ENCODE results near the gene HTR1E. TPM values are rescaled to one million over a fixed set of nuclear protein-coding genes. Genes with fewer than 3 reads are reported as not detected.

Gene HTR1E
- total and polyA plus RNA-seq, 2 of the 8 experiments (the other 6 are each of a cell fraction or from before 2014, with no cell fraction given) = 0.09 TPM; not detected in 1

GRCh38 chr6:87049779-87050178, 112.5 kb downstream of the HTR1E start:
- no peak overlapping the region for H2BK12ac ChIP-seq (ENCODE audit: low read depth, low read length)
- H3K4me3 ChIP-seq (ENCODE audit: extremely low read depth in 1 of 4, insufficient read depth in 2 of 4, low read depth in 3 of 4, low read length in 4 of 4) = no peak overlapping the region
- no peak for FAIRE-seq
- no peak overlapping the region for H2BK120ac ChIP-seq (replicated peaks; ENCODE audit: low read depth, low read length)
- H2AK5ac ChIP-seq (ENCODE audit: low read depth, low read length) = no peak overlapping the region
- H4K91ac ChIP-seq (replicated peaks; ENCODE audit: insufficient read length, low read length) = no peak overlapping the region
- no peak overlapping the region for H4K8ac ChIP-seq (ENCODE audit: extremely low read depth, insufficient read depth, low read length)
- POLR2A ChIA-PET (ENCODE audit: partially characterized antibody) = no interaction called here
- no peak overlapping the region for H2BK15ac ChIP-seq (ENCODE audit: low read length)
- H3K18ac ChIP-seq (ENCODE audit: extremely low read depth, low read length) = no peak overlapping the region
- no peak overlapping the region for H3K9ac ChIP-seq (replicated peaks in 1 of 4; ENCODE audit: extremely low read depth in 1 of 4, low read depth in 3 of 4, low read length in 3 of 4)
- H2BK5ac ChIP-seq (ENCODE audit: low read depth, low read length) = no peak overlapping the region
- no peaks in the 10 kb centered on the region for H3K36me3 ChIP-seq (ENCODE audit: control insufficient read depth in 2 of 4, insufficient read depth in 4 of 4, low read length in 3 of 4)
- no peak overlapping the region for H3K23ac ChIP-seq (ENCODE audit: insufficient read length)
- H4K20me1 ChIP-seq (replicated peaks in 1 of 2; ENCODE audit: control insufficient read depth in 1 of 2, insufficient read depth in 2 of 2, low read length in 2 of 2) = no peaks in the 10 kb centered on the region
- H3K23me2 ChIP-seq (ENCODE audit: low read depth, low read length) = no peaks in the 10 kb centered on the region
- H3K27ac ChIP-seq (ENCODE audit: low read depth, low read length) = no peak overlapping the region
- no peak overlapping the region for H4K5ac ChIP-seq (ENCODE audit: insufficient read length, low read depth, low read length)
- no peak overlapping the region for H3K14ac ChIP-seq (ENCODE audit: insufficient read length)
- H2BK20ac ChIP-seq (ENCODE audit: low read length) = no peak overlapping the region
- H3K56ac ChIP-seq (replicated peaks; ENCODE audit: insufficient read length, low read depth, low read length) = no peak overlapping the region
- no peaks in the 10 kb centered on the region for H3K27me3 ChIP-seq (replicated peaks in 1 of 4; ENCODE audit: control insufficient read depth in 3 of 4, extremely low read depth in 1 of 4, insufficient read depth in 3 of 4, low read length in 3 of 4)
- no peaks in the 10 kb centered on the region for H3K79me2 ChIP-seq (ENCODE audit: control insufficient read depth in 1 of 2, insufficient read depth in 2 of 2, low read length in 2 of 2)
- CTCF ChIA-PET (ENCODE audit: partially characterized antibody) = no interaction called here
- DNase-seq (ENCODE audit: low read depth in 1 of 2, low spot score in 2 of 2) = no peak
- H2AFZ ChIP-seq (ENCODE audit: low read length) = no peak overlapping the region
- no peaks in the 10 kb centered on the region for H3K79me1 ChIP-seq (ENCODE audit: low read depth, low read length)
- H3K4me2 ChIP-seq (ENCODE audit: insufficient read depth in 1 of 2, low read depth in 2 of 2, low read length in 2 of 2) = no peak overlapping the region
- WGBS, 2 experiments (ENCODE audit: extremely low coverage in 1 of 2, insufficient coverage in 1 of 2, insufficient read length in 1 of 2, insufficient replicate concordance in 2 of 2, low coverage in 1 of 2, low lambda C conversion rate in 2 of 2, missing lambda C conversion rate in 1 of 2) = 100% methylated on average over 1 of the region's 1 CpG; no CpG with 5 or more reads in 1 of the 2 experiments
- no peaks in the 10 kb centered on the region for H3K9me3 ChIP-seq (ENCODE audit: insufficient read depth in 2 of 2, low read depth in 1 of 2, low read length in 1 of 2)
- H3K4me1 ChIP-seq (replicated peaks in 1 of 4; ENCODE audit: control insufficient read depth in 3 of 4, insufficient read depth in 4 of 4, low read length in 3 of 4) = no peaks in the 10 kb centered on the region
- H3K4ac ChIP-seq (replicated peaks; ENCODE audit: insufficient read length, low read depth, low read length) = no peak overlapping the region
- no peak for TF ChIP-seq POLR2A (IDR thresholded peaks at IDR 0.05; ENCODE audit: control extremely low read depth in 1 of 2, low read depth in 2 of 2, low read length in 2 of 2)
- TF ChIP-seq RBBP5 (IDR thresholded peaks at IDR 0.05; ENCODE audit: borderline replicate concordance, low read depth, low read length) = no peak
- no peak for TF ChIP-seq CEBPB (IDR thresholded peaks at IDR 0.05; ENCODE audit: low read depth, low read length)
- TF ChIP-seq POU5F1 (IDR thresholded peaks at IDR 0.05; ENCODE audit: low read depth, low read length) = no peak
- no peak for TF ChIP-seq GTF2F1 (IDR thresholded peaks at IDR 0.05; ENCODE audit: borderline replicate concordance, low read depth, low read length)
- no peak for TF ChIP-seq BCL11A (IDR thresholded peaks at IDR 0.05; ENCODE audit: low read depth in 2 of 2, low read length in 2 of 2)
- no peak for TF ChIP-seq TAF1 (IDR thresholded peaks at IDR 0.05; ENCODE audit: low read depth, low read length)
- TF ChIP-seq HDAC2 (IDR thresholded peaks at IDR 0.05; ENCODE audit: borderline replicate concordance in 1 of 2, low read depth in 2 of 2, low read length in 2 of 2) = no peak
- no peak for TF ChIP-seq FOSL1 (IDR thresholded peaks at IDR 0.05; ENCODE audit: insufficient read depth, low read depth, low read length)
- TF ChIP-seq PHF8 (conservative IDR thresholded peaks at IDR 0.05; ENCODE audit: low read depth, low read length) = no peak
- no peak for TF ChIP-seq CHD2 (IDR thresholded peaks at IDR 0.05; ENCODE audit: low read length)
- TF ChIP-seq GABPA (IDR thresholded peaks at IDR 0.05; ENCODE audit: borderline replicate concordance, insufficient read depth, low read length) = no peak
- no peak for TF ChIP-seq CTCF (IDR thresholded peaks at IDR 0.05; ENCODE audit: control extremely low read depth in 1 of 3, insufficient read depth in 1 of 3, low read depth in 1 of 3, low read length in 3 of 3)
